IPS-NIHi7 (cell line): ENCODE results near the gene CADM4.
"Not testable (repeated sequence)": the region's sequence is repeated elsewhere in the genome, so short reads cannot be mapped to it uniquely, and the experiment has no call there.

Experiments used
- DNase-seq: peaks from one replicate; pipeline ENCODE4 v3.0.0; 2012; ENCODE audit warnings: mixed read lengths; ENCODE audit errors: extremely low spot score

CADM4 gene, protein sequence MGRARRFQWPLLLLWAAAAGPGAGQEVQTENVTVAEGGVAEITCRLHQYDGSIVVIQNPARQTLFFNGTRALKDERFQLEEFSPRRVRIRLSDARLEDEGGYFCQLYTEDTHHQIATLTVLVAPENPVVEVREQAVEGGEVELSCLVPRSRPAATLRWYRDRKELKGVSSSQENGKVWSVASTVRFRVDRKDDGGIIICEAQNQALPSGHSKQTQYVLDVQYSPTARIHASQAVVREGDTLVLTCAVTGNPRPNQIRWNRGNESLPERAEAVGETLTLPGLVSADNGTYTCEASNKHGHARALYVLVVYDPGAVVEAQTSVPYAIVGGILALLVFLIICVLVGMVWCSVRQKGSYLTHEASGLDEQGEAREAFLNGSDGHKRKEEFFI

DNA sequence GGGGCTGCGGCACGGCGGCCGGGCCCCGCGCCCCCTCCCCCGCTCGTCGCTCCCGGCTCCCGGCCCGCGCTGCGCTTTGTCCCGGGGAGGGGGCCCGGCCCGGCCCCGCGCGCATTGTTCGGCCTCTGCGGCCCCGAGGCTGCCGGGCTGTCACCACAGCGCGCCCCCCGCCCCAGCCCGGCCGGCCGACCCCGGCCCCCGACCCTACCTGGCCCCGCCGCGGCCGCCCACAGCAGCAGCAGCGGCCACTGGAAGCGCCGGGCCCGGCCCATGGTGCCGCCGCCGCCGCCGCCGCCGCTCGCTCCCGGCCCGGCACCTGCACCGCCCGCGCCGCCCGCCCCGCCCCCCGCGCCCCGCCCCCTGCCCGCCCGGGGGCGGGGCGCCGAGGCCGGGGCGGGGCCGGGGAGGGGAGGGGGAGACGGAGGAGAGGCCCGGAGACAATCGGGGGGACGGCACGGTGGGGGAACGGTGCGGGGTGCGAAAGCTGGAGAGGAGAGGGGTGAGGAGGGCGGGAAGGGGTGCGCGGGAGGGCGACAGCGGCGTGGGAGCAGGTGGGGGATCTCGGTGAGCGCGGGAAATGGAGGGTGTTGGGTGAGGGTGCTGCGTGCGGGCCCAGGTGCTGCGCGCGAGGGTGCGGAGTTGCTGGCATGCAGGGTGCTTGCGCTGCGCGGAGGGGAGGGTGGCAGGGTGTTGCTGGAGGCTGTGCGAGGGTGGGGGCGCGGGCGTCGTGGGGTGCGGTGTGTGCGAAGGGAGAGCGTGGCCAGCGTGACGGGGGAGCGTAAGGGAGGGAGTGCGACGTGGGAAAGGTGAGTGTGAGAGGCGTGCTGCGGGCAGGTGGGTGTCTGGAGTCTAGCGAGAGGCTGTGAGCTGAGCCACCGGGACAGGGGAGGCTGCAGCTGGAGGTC lies at the start of gene CADM4:
Gene CADM4, minus strand, starts transcription at position 332 of the 905 bp plus-strand sequence. Its CDS starts 60 bp downstream, at position 272.
- DNase-seq: peak; percentile 72

DNA sequence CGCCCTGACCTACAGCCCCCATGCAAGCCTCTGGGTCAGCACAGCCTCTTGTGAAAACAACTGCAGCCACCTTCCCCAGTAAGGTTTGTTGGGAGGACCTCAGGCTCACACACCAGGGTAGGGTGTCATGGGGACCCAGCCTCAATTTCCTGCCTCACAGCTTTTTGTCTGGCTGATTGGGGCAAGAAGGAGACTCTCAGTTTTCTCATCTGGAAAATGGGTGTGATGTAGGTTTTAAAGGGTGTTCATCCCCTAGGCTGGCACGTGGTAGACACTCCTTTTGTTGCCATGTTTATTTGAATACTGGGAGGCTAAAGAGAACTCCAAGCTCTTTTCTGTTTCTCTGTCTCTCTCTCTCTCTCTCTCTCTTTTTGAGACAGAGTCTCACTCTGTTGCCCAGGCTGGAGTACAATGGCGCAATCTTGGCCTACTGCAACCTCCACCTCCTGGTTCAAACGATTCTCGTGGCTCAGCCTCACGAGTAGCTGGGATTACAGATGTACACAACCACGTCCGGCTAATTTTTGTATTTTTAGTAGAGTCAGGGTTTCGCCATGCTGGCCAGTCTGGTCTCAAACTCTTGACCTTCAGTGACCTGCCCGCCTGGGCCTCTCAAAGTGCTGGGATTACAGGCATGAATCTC lies 48.5 kb upstream of the CADM4 start:
- no peak for DNase-seq

DNA sequence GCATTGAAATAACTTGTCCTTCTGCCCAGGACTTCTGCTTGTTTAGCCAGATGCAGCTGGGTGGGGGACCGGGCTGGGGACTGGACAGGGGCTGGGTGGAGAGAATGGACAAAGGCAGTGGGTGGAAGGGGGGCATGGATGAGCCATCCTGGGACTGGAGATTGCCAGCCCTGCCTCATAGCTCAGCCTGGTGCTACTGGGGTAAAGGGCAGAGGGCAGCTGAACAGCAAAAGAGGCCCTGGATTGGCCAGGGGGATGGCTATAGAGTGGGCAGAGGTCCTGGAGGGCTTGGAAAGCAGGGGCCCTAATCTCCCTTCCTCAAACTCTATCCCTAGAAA lies 48.0 kb upstream of the CADM4 start:
- DNase-seq: no peak

DNA sequence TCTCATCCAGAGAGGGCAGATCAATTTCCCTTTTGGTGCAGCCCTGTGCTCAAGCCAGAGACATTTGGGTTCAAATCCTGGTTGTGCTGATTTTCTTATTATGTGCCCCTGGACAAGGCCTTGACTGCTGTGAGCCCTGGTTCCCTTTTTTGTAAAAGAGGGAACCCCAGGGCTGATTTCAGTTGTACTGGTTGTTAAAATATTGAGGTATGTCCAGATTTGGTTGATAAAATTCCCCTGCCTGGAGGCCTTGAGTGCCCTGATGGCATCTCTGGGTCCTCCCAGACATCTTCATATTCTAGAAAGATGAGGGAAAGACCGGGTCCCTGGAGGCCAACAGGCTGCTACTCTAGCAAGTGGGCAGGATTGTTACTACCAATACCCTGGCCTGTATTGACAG lies 44.7 kb upstream of the CADM4 start:
- no peak for DNase-seq

DNA sequence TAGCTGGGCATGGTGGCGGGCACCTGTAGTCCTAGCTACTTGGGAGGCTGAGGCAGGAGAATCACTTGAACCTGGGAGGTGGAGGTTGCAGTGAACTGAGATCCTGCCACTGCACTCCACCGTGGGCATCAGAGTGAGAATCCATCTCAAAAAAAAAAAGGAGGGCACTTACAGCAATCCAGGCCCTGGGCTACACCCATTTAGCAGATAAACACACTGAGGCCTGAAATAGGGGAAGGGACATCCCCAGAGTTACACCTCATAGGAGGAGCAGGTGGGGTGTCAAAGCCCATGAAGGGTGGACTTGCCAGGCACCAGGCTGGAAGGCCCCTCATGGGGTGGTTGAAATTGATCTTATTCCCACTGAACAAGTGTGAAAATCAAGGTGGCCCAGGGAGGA lies 44.3 kb upstream of the CADM4 start:
- DNase-seq: no peak

DNA sequence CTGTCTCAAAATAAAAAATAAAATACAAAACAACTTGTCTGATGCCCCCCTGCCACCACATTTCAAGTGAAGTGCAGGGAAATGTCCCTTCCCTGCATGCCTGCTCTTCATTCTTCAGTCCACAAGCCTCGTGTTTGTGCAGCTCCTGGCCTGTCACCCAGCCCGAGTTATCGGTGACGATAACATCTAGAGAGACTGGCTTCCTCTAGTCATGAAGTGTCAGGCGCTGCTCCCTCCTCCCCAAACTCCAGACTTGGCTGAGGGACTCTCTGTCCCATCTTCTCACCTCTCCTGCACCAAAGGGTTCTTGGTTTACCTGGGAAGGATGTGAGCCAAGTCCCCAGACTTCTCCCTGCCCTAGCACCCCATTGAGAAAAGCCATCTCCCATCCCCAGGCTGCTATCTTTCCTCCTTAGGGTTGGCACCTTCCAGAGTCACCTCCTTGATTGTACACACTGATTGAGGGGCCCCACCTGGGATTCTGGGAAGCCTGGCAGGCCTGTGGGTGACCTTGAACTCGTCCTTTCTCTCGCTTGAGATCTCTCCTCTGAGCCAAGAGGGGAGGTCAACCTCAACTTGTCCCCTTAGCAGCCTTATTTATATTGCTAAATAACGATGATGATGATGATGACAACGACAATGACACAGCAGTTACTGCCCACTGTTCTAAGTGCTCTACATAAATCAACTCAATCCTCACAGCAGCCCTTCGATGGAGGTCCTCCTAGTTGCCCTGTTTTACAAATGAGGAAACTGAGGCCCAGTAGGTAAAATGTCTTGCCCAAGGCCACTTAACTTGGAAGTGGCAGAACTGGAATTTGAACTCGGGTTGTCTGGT lies 43.4 kb upstream of the CADM4 start:
- DNase-seq: no peak

DNA sequence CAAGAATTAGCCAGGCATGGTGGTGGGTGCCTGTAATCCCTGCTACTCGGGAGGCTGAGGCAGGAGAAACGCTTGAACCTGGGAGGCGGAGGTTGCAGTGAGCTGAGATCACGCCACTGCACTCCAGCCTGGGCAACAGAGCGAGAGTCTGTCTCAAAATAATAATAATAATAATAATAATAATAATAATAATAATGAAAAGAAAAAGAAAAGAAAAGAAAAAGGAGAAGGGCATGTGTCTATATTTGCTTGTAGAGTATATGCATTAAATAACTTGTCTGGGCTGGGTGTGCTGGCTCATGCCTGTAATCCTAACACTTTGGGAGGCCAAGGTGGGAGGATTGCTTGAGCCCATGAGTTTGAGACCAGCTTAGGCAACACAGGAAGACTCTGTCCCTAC lies 42.6 kb upstream of the CADM4 start:
- not testable (repeated sequence) for DNase-seq

DNA sequence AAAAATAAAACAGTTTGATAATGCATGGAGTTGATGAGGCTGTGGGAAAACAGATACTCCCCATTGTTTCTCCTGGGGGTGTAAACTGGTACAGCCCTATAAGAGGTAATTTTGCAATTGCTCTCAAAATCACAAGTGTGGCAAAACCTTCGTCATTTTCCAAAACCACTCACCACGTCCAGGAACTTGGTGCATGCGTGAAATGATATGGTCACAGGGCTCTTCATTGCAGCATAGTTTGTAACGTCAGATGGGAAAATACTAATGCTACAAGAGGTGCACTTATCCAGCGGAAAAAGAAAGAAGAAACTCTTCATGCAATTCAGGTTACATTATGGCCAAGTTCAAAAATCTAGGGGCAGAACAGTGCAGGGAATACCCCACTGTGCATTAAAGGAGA lies 42.2 kb upstream of the CADM4 start:
- DNase-seq: no peak

DNA sequence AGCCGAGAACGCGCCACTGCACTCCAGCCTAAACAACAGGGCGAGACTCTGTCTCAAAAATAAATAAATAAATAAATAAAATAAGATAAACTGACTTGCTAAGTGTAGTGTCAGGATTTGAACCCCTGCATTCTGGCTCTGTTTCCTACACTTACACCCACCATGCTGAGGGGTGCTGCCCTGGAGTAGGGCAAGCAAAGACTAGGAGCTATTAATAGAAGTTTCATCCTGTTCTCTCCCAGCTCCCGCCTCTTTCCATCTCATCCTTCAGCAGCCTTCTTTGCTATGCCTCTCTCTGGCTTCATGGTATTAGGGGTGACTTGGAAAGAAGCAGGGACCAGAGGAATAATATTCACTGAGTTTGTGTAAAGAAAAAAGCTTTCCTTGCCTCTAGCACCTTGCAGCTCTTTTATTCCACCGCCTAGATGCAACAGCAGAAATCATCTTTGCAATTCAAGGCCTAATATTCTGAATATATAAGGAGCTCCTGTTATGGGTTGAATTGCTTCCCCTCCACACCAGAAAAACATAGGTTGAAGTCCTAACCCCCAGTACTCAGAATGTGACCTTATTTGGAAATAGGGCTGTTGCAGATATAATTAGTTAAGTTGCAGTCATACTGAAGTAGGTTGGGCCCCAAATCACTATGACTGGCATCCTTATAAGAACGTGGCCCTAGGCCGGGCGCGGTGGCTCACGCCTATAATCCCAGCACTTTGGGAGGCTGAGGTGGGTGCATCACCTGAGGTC lies 39.0 kb upstream of the CADM4 start:
- no peak for DNase-seq

DNA sequence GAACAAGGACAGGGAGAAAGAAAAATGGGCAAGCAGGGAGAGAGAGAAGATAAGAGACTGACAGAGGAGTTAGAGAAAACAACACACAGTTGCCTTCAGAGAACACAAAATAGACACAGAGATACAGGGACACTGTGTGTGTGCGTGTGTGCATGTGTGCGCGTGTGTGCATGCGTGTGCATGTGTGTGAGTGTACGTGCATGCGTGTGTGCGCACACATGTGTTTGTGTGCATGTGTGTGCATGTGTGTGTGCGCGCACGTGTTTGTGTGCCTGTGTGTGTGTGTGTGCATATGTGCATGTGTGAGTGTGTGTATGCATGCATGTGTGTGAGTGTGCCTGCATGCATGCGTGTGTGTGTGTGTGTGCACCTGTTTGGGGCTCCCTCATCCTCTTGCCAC lies 36.3 kb upstream of the CADM4 start:
- DNase-seq: no peak

DNA sequence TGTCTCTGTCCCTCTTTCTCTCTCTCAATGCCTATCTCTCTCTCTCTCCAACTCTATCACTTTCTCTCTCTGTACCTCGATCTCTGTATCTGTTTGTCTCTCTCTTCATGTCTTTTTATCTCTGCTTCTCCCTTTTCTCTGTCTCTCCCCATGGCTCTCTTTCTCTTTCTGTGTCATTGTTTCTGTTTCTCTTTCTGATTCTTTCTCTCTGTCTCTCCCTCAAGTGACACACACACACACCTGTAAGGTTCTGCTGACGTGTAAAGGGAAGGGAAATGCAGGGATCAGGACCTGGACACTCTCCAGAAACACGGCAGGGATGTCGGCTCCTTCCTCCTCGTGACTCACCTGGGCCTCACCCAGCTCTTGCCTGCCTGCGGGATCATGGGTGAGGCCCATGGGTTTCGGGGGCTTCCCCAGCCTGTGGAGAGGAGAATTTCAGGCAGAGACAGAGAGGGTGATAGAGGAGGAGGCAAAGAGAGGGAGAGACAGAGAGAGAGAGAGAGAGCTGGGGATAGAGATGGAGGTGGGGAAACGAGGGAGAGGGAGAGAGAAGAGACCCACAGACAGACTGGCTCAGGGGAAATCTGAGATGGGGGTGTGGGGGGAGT lies 35.7 kb upstream of the CADM4 start:
- DNase-seq: no peak

DNA sequence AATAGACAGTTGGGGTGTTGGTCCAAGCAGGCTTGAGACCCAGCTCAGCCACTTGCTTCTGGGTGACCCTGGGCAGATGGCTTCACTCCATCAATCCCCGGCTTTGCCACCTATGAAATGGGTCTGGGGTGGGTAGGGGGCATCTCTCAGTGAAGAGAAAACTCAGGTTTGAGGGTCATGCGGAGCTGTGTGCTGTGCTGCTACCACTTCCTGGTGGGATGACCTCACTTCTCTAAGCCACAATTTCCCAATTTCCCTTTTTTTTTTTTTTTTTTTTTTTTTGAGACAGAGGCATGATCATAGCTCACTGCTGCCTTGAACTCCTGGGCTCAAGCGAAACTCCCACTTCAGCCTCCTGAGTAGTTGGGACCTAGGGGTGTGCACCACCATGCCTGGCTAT lies 34.9 kb upstream of the CADM4 start:
- no peak for DNase-seq

DNA sequence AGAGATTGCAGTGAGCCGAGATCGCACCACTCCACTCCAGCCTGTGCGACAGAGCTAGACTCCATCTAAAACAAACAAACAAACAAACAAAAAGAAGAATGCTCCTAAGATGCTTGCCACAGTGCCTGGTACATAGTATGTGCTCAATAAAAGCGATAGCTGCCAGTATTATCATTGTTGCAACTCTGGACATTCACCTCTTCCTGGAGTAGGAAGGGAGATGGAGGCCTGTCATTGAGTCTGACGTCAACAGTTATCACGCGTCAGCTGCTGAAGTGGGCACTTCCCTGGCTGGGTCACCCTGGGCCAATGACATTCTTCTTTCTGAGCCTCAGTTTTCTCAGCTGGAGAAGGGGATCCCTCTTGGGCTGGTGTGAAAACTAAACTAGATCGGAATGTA lies 34.5 kb upstream of the CADM4 start:
- DNase-seq: no peak

DNA sequence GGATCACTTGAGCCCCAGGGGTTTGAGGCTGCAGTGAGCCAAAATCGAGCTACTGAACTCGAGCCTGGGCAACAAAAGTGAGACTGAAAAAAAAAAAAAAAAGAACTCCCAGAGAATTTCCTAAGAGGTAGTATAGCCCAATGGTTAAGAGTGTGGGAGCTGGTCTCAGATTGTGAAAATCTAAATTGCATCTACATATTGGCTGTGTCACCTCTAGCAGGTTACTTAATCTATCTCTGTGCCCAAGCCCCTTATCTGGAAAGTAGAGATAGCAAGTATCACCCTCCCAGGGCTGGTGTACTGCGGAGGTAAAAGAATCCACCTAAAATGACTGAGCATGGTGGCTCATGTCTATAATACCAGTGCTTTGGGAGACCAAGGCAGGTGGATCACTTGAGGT lies 34.0 kb upstream of the CADM4 start:
- no peak for DNase-seq

DNA sequence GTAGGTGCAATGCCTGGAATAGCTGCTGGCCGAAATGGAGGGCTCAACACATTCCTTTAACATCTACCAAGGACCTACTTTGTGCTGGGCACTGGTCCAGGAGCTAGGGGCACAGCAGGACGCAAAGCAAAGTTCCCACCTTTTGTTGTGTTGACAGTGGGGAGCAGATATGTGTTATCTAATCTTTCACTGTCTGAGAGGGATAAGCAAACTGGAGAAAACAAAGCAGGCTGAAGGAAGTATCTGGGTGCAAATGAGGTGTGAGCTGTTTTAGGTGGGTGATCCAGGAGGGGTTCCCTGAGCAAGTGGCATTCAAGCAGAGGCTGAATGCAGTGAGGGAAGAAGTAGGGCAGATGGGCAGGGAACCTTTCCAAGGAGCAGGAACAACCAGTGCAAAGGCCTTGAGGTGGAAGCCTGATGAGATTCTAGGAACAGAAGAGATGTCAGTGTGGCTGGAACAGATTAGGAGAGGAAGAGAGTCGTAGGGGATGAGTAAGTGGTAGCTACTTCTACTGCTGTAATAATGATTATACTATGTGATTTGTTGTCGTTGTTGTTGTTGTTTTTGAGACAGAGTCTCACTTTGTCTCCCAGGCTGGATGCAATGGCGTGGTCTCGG lies 32.5 kb upstream of the CADM4 start:
- no peak for DNase-seq

DNA sequence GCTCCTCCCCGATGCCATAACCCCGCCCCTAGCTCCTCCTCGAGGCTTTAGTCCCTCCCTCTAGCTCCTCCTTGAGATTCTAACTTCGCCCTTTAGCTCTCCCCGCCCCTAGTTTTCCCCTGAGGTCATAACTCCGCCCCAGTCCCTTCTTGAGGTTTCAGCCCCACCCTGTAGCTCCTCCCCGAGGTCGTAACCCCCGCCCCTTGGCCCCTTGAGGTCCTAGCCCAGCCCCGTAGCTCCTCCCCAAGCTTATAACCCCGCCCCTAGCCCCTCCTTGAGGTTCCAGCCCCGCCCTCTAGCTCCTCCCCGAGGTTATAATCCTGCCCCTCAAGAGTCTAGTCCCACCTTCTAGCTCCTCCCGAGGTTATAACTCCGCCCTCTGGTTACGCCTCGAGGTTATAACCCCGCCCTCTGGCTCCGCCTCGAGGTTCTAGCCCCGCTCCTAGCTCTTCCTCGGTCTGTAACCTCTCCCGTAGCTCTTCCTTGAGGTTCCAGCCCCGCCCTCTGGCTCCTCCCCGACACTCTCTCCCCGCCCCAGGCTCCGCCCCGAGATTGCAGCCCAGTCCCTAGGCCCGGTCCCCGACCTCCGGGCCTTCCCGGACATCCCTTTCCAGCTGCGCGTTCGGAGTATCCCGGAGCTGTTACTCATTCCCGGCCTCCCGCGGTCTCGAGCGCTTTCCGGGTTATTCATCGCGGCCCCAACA lies 28.9 kb upstream of the CADM4 start:
- DNase-seq: peak; percentile 98

DNA sequence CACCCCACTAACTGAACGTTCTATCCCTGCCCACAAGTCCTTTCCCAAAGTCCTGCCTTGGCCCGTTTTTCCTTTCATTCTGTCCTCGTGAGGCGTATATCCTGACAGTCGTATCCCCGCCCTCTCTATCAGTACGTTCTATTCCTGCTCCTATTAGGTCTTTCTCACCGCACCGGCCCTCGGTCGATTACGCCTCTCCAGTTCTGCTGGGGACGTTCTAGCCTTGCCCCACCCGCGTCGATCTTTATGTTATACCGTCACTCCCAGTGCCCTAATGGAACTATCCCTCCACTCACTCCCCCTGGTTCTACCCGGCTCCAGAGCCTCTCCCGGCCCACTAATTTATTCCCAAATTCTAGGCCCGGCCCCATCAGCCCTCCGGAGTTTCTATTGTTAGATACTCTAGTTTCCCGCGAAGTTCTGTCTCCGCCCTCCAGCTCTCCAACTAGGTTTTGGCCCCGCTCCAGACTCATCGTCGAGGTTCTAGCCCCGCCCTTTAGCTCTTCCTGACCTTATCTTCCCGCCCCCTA lies 28.3 kb upstream of the CADM4 start:
- peak; percentile 92 for DNase-seq

DNA sequence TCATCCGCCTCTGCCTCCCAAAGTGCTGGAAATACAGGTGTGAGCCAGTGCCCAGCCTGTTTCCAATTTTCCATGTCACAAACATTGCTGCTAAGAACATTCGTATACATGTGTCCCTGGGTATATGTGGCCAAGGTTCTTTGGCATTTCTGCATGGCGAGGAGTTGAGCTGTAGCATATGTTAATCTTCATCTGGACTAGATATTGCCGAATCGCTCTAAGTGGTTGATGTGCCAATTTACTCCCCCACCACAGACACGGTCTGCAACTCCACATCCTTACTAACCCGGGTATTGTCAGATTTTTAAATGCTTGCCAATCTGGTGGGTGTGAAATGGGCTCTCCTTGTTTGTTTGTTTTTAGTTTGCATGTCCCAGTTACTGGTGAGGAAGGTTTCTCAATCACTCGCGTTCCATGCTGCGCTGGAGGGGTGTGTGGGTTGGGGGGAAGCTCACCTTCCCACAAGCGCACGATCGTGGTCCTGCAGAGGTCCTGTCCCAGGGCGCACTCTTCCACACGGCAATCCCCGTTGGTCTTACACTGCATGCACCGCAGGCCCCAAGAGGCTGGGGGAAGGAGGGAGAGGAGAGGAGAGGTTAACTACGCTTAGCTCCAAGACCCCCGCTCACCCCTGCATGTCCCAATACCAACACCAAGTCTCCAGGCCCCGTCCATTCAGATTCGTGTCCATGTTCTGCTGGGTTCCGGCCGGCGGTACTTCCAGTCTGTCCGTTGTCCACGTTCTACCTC lies 27.7 kb upstream of the CADM4 start:
- DNase-seq: peak; percentile 13
